Sigmoid colon (tissue), 4 donors: Measurements from ENCODE around the gene ERG28.

Experiments
- CTCF ChIP-seq, 4 experiments: fragments of 450-650 bp in 3 of 4; fragments of 200-600 bp in 1 of 4; IDR thresholded peaks; one replicate each; pipeline ENCODE4 v1.5.1; 2016 to 2019; ENCODE audit warnings: antibody characterized with exemption in 4 of 4, mild to moderate bottlenecking in 3 of 4, moderate library complexity in 2 of 4
- POLR2AphosphoS5 ChIP-seq, 4 donors: sonication (generic); formaldehyde crosslinking; IDR thresholded peaks; one replicate each; pipeline ENCODE4 v1.6.1; 2017; ENCODE audit warnings: antibody characterized with exemption in 4 of 4

GRCh38 chr14:75709207-75709812 lies 48.6 kb upstream of the ERG28 start:
- no peak for TF ChIP-seq POLR2AphosphoS5 (IDR thresholded peaks at IDR 0.05)
- TF ChIP-seq CTCF (IDR thresholded peaks at IDR 0.05): peak; percentile 32 to 77 (median 72)
